ENCODE results near the gene BMX.

BMX gene

DNA sequence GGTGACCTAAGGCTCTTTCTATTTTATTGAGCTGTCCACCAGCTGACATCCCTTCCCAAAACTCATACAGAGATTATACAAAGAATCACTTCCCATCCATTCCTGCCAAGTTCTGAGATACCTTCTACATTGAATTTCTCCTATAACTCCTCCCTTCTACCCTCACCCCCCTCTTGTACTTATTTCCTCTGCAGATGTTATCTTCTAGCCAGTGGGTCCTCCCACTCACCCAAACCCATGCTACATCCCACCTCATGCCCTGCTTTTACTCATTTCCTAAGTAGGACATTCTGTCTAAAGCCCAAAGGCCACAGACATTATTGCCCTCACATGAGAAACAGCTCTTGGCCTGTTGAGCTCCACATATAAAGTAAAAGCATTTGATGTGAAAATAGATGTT is 28.6 kb downstream of the BMX start:
- Histone ChIP-seq H3K79me2 (ENCODE audit: insufficient read depth, low read depth) (no peaks in the 10 kb centered on the region), H3K4me2 (no peak overlapping the region), H3K4me3 (IDR thresholded peaks at IDR 0.05; ENCODE audit: insufficient read depth, low read depth, low read length) (no peak overlapping the region), H3K27me3 (ENCODE audit: insufficient read depth, low read depth) (no peaks in the 10 kb centered on the region), H4K20me1 (ENCODE audit: insufficient read depth) (no peaks in the 10 kb centered on the region), H3K9ac (no peak overlapping the region), H3K4me1 (ENCODE audit: low read depth, poor library complexity, severe bottlenecking) (no peaks in the 10 kb centered on the region), H3K36me3 (ENCODE audit: insufficient read depth) (no peaks in the 10 kb centered on the region), H2AFZ (ENCODE audit: low read depth) (no peak overlapping the region), H3K27ac (no peak overlapping the region)
- TF ChIP-seq, protein P1, sequence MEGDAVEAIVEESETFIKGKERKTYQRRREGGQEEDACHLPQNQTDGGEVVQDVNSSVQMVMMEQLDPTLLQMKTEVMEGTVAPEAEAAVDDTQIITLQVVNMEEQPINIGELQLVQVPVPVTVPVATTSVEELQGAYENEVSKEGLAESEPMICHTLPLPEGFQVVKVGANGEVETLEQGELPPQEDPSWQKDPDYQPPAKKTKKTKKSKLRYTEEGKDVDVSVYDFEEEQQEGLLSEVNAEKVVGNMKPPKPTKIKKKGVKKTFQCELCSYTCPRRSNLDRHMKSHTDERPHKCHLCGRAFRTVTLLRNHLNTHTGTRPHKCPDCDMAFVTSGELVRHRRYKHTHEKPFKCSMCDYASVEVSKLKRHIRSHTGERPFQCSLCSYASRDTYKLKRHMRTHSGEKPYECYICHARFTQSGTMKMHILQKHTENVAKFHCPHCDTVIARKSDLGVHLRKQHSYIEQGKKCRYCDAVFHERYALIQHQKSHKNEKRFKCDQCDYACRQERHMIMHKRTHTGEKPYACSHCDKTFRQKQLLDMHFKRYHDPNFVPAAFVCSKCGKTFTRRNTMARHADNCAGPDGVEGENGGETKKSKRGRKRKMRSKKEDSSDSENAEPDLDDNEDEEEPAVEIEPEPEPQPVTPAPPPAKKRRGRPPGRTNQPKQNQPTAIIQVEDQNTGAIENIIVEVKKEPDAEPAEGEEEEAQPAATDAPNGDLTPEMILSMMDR (conservative IDR thresholded peaks at IDR 0.05; ENCODE audit: low read depth, low read length) = no peak

DNA sequence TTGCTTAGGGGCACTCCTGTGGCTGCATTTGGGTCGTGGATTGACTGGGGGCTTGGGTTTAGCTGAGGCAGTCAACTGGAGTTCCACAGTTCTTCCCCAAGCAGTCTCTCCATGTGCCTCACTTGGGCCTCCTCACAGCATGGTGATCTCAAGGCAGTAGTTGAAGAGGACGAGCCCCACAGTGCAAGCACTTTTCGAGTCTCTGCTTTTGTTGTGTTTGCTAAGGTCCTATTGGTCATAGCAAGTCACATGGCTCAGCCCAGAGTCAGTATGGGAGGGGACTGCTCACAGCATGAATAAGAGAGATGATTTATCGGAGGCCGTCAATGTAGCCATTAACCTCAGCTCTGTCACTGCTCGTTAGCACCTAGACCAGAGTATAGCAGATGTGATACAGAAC is 29.7 kb downstream of the BMX start:
- Histone ChIP-seq H4K20me1 (ENCODE audit: insufficient read depth) (no peaks in the 10 kb centered on the region), H3K4me2 (no peak overlapping the region), H3K4me3 (IDR thresholded peaks at IDR 0.05; ENCODE audit: insufficient read depth, low read depth, low read length) (no peak overlapping the region), H3K9ac (no peak overlapping the region), H3K27ac (no peak overlapping the region), H2AFZ (ENCODE audit: low read depth) (no peak overlapping the region), H3K27me3 (ENCODE audit: insufficient read depth, low read depth) (no peaks in the 10 kb centered on the region), H3K79me2 (ENCODE audit: insufficient read depth, low read depth) (no peaks in the 10 kb centered on the region), H3K36me3 (ENCODE audit: insufficient read depth) (no peaks in the 10 kb centered on the region), H3K4me1 (ENCODE audit: low read depth, poor library complexity, severe bottlenecking) (no peaks in the 10 kb centered on the region)
- TF ChIP-seq, protein P1 (conservative IDR thresholded peaks at IDR 0.05; ENCODE audit: low read depth, low read length) = no peak

DNA sequence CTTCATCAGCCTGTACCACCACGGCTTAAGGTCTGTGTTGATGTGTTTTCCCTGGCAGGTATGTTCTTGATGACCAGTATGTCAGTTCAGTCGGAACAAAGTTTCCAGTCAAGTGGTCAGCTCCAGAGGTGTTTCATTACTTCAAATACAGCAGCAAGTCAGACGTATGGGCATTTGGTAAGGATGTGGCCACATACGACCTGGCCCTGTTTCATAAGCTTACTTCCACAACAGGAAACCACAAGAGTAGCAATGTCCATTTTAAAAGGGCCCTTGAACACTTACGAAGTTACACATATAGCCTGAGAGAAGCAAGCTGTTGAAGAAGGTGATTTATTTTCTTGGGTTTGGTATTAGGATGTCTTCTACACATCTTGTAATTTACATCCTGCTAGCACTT is 46.1 kb downstream of the BMX start:
- H4K20me1 ChIP-seq (ENCODE audit: insufficient read depth) = no peaks in the 10 kb centered on the region
- H3K9ac ChIP-seq = no peak overlapping the region
- no peak overlapping the region for H3K4me2 ChIP-seq
- H3K27me3 ChIP-seq (ENCODE audit: insufficient read depth, low read depth) = no peaks in the 10 kb centered on the region
- TF ChIP-seq, protein P1 (conservative IDR thresholded peaks at IDR 0.05; ENCODE audit: low read depth, low read length) = no peak
- no peak overlapping the region for H2AFZ ChIP-seq (ENCODE audit: low read depth)
- no peaks in the 10 kb centered on the region for H3K79me2 ChIP-seq (ENCODE audit: insufficient read depth, low read depth)
- H3K36me3 ChIP-seq (ENCODE audit: insufficient read depth) = no peaks in the 10 kb centered on the region
- H3K4me3 ChIP-seq (IDR thresholded peaks at IDR 0.05; ENCODE audit: insufficient read depth, low read depth, low read length) = no peak overlapping the region
- H3K27ac ChIP-seq = no peak overlapping the region
- H3K4me1 ChIP-seq (ENCODE audit: low read depth, poor library complexity, severe bottlenecking) = no peaks in the 10 kb centered on the region

DNA sequence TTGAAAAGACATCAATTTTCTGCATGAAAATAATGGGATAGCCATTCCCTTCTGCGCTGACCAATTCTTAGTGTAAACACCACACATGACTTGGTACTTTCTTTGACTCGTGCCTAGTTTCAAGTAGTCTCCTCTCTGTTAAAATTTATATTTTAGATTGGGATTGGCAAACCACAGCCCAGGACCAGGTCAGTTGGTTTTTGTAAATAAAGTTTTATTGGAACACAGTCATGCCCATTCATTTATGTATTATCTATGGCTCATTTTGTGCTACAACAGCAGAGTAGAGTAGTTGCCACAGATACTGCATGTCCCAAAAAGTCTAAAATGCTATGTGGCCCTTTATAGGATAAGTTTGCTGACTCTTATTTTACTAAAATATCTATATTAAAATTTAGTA is 46.7 kb downstream of the BMX start:
- no peak overlapping the region for H3K4me3 ChIP-seq (IDR thresholded peaks at IDR 0.05; ENCODE audit: insufficient read depth, low read depth, low read length)
- H3K9ac ChIP-seq = no peak overlapping the region
- no peaks in the 10 kb centered on the region for H3K79me2 ChIP-seq (ENCODE audit: insufficient read depth, low read depth)
- no peaks in the 10 kb centered on the region for H4K20me1 ChIP-seq (ENCODE audit: insufficient read depth)
- no peaks in the 10 kb centered on the region for H3K4me1 ChIP-seq (ENCODE audit: low read depth, poor library complexity, severe bottlenecking)
- H3K36me3 ChIP-seq (ENCODE audit: insufficient read depth) = no peaks in the 10 kb centered on the region
- no peak overlapping the region for H3K27ac ChIP-seq
- TF ChIP-seq, protein P1 (conservative IDR thresholded peaks at IDR 0.05; ENCODE audit: low read depth, low read length) = no peak
- H2AFZ ChIP-seq (ENCODE audit: low read depth) = no peak overlapping the region
- no peaks in the 10 kb centered on the region for H3K27me3 ChIP-seq (ENCODE audit: insufficient read depth, low read depth)
- H3K4me2 ChIP-seq = no peak overlapping the region
